Measurements from ENCODE around the gene TNFRSF4. TPM values are rescaled to one million over a fixed set of nuclear protein-coding genes. Genes with fewer than 3 reads are reported as not detected.

Gene TNFRSF4
- total and polyA plus RNA-seq, 2 of the 13 experiments (the other 11 are each of a cell fraction or from before 2014, with no cell fraction given): not detected

DNA sequence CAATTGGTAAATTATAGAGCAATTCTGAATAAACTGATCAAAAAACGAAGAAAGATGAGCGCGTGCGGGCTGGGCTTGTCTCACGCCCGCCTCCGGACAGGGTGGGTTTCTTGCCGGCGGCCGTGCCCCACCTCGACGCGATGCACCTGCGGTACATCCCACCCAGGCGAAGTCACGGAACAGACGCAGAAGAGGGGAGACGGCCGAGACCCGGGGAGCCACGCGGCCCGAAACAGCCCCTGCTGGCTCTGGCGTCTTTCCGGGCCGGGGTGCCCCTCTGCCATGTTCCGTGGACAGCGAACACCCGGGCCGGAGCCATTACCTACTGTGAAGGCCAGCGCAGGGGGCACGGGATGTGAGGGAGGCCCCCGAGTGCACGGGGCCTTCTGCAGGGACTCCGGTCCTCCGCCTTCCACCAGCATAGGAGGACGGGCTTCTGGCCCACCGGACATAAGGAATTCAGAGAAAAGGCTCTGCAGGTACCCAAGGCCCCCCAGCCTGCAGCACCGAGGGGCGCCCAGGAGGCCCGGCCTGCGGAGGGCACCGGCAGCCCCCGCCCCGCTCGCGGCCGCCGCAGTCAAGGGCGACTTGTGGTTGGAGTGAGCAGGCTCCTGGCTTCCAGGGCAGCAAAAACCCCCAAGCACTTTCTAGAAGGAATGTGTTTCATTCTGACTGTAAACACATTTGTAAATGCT, 40.2 kb upstream of the TNFRSF4 start:
- H3K79me2 ChIP-seq (ENCODE audit: insufficient read depth, low read length): no peaks in the 10 kb centered on the region
- H3K36me3 ChIP-seq (replicated peaks in 1 of 2; ENCODE audit: control insufficient read depth in 1 of 2, insufficient read depth in 2 of 2, low read length in 2 of 2): peaks cover 10 to 23% of the 10 kb centered on the region in 2 experiments; a peak in 4 of 5 replicates
- ATAC-seq: no peak
- FAIRE-seq: no peak
- no peaks in the 10 kb centered on the region for H3K27me3 ChIP-seq (ENCODE audit: control insufficient read depth in 1 of 2, insufficient read depth in 2 of 2, low read length in 2 of 2)
- intact Hi-C loops (cut with micrococcal nuclease; ENCODE audit: unreplicated experiment) (loop anchor here (5.0 kb wide), 1 partner anchor 132 kb away; no protein-coding TSS in a partner anchor), in situ Hi-C loops (cut with HindIII; ENCODE audit: extremely low pct_ligation_motif_present, low pct_unique_long_range_greater_than_20kb) (no loop called here)
- no peak overlapping the region for H3K4me3 ChIP-seq (replicated peaks in 1 of 3; ENCODE audit: insufficient read depth in 1 of 3, low read depth in 2 of 3, low read length in 3 of 3)
- no peaks in the 10 kb centered on the region for H3K9me3 ChIP-seq (ENCODE audit: low read length)
- H3K4me1 ChIP-seq (ENCODE audit: insufficient read depth, low read length): no peaks in the 10 kb centered on the region
- ChIA-PET POLR2A (no interaction called here), CTCF (ENCODE audit: low intra/inter-chr PET ratio, low total read pairs) (interaction anchor here (0.7 kb wide), 1 partner anchor 132 kb away, joined by 3 read pairs; no protein-coding TSS in a partner anchor)
- TF ChIP-seq REL (CRISPR knock-in tag; conservative IDR thresholded peaks at IDR 0.05) (no peak), NFIC (IDR thresholded peaks at IDR 0.05; ENCODE audit: low read length) (no peak), RBFOX2 (IDR thresholded peaks at IDR 0.05; ENCODE audit: low read depth, low read length) (peak; percentile 48; the same call in 1 of the 2 replicates), ELF3 (CRISPR knock-in tag; IDR thresholded peaks at IDR 0.05) (no peak), AGO2 (optimal IDR thresholded peaks at IDR 0.05; ENCODE audit: low read depth, low read length) (peak; percentile 89)
- H3K4me2 ChIP-seq (ENCODE audit: low read depth, low read length): no peak overlapping the region
- over 99% methylated on average over 36 of the region's 50 CpGs for WGBS (ENCODE audit: low lambda C conversion rate)
- no TSS peak for BruUV-seq (replicated peaks)
- no peak overlapping the region for H2AFZ ChIP-seq (ENCODE audit: low read length)
- H3K9ac ChIP-seq (ENCODE audit: insufficient read depth, low read depth, low read length): no peak overlapping the region
- DNase-seq (ENCODE audit: low spot score): no peak
- H3K27ac ChIP-seq (ENCODE audit: extremely low read length, insufficient read depth, low read length): no peak overlapping the region
- no peaks in the 10 kb centered on the region for H4K20me1 ChIP-seq (ENCODE audit: insufficient read depth, low read length)

DNA sequence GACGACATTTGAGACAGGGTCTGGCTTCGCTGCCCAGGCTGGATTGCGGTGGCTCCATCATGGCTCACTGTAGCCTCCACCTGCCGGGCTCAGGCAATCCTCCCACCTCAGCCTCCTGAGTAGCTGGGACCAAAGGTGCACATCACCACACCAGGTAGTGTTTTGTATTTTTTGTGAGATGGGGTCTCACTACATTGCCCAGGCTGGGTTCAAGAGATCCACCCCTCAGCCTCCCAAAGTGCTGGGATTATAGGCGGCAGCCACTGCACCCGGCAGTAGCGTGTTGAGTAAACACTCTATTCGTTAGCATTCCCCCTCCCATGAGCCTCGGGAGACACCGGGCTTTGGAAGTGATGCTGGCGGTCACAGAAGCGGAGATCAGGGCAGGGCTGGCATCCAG, 39.4 kb upstream of the TNFRSF4 start:
- TF ChIP-seq ZNF550 (CRISPR knock-in tag; IDR thresholded peaks at IDR 0.05; ENCODE audit: borderline replicate concordance) (no peak), ZNF121 (CRISPR knock-in tag; IDR thresholded peaks at IDR 0.05) (peak; percentile 91)
- BruUV-seq (replicated peaks): no TSS peak
- 93% methylated on average over 6 of the region's 12 CpGs for WGBS (ENCODE audit: low lambda C conversion rate)
- Histone ChIP-seq H3K4me3 (replicated peaks in 1 of 3; ENCODE audit: insufficient read depth in 1 of 3, low read depth in 2 of 3, low read length in 3 of 3) (no peak overlapping the region), H3K27me3 (ENCODE audit: control insufficient read depth in 1 of 2, insufficient read depth in 2 of 2, low read length in 2 of 2) (no peaks in the 10 kb centered on the region), H2AFZ (ENCODE audit: low read length) (no peak overlapping the region), H3K4me2 (ENCODE audit: low read depth, low read length) (no peak overlapping the region), H3K9me3 (ENCODE audit: low read length) (no peaks in the 10 kb centered on the region), H3K36me3 (replicated peaks in 1 of 2; ENCODE audit: control insufficient read depth in 1 of 2, insufficient read depth in 2 of 2, low read length in 2 of 2) (peaks cover 7 to 15% of the 10 kb centered on the region in 2 experiments; a peak in 4 of 5 replicates), H3K79me2 (ENCODE audit: insufficient read depth, low read length) (no peaks in the 10 kb centered on the region), H3K4me1 (ENCODE audit: insufficient read depth, low read length) (no peaks in the 10 kb centered on the region), H4K20me1 (ENCODE audit: insufficient read depth, low read length) (no peaks in the 10 kb centered on the region), H3K27ac (ENCODE audit: extremely low read length, insufficient read depth, low read length) (no peak overlapping the region), H3K9ac (ENCODE audit: insufficient read depth, low read depth, low read length) (no peak overlapping the region)
- CTCF ChIA-PET (ENCODE audit: low intra/inter-chr PET ratio, low total read pairs): no interaction called here
- in situ Hi-C loops (cut with HindIII; ENCODE audit: extremely low pct_ligation_motif_present, low pct_unique_long_range_greater_than_20kb): no loop called here
- no peak for DNase-seq (ENCODE audit: low spot score)
- intact Hi-C loops (cut with micrococcal nuclease; ENCODE audit: unreplicated experiment): loop anchor here (5.0 kb wide), 1 partner anchor 131 kb away; no protein-coding TSS in a partner anchor
- POLR2A ChIA-PET: no interaction called here
- no peak for ATAC-seq
- no peak for FAIRE-seq
